B cell (primary cell): ENCODE results near the gene RSPH9. TPM values are rescaled to one million over a fixed set of nuclear protein-coding genes. Genes with fewer than 3 reads are reported as not detected.

ENCODE experiments used
- ATAC-seq: fragments of 200-7000 bp; cut with Tn5 transposase; one replicate; pipeline ENCODE4 v1.10.0; 2021; ENCODE audit warnings: low read depth, mild to moderate bottlenecking, moderate number of reproducible peaks, moderate library complexity
- CTCF ChIA-PET: fragments of 350-600 bp; sonication (Branson Sonifier 250); formaldehyde crosslinking; loops from one replicate; lab custom pipeline; 2021; ENCODE audit warnings: antibody characterized with exemption, inconsistent platforms; lab: Charles Lee
- POLR2A ChIA-PET: fragments of 350-600 bp; sonication (Branson Sonifier 250); formaldehyde crosslinking; loops from one replicate; lab custom pipeline; 2021; ENCODE audit warnings: antibody characterized with exemption; lab: Charles Lee
- DNase-seq: peaks from one replicate; pipeline ENCODE4 v3.0.0; 2013
- H2AFZ ChIP-seq: 2 replicates; pipeline ENCODE4 v1.6.1; 2012; ENCODE audit warnings: mild to moderate bottlenecking, low read depth, low read length; ENCODE audit not compliant: insufficient read depth, poor library complexity, severe bottlenecking
- H3K27ac ChIP-seq, 2 donors: 1 replicate in 1 of 2; 2 replicates in 1 of 2; pipeline ENCODE4 v1.5.1; 2012 to 2013; ENCODE audit warnings: low read length in 2 of 2, mild to moderate bottlenecking in 2 of 2, moderate library complexity in 1 of 2
- H3K27me3 ChIP-seq, 4 experiments: fragments of 200-600 bp in 1 of 4; sonication (generic) in 1 of 4; replicated peaks in 1 of 4; 1 replicate in 2 of 4; 2 replicates in 2 of 4; pipeline versions ENCODE4 v1.6.1 to v1.7.0; 2013 to 2016; ENCODE audit warnings: low read length in 3 of 4, mild to moderate bottlenecking in 2 of 4, mixed read lengths in 1 of 4, moderate library complexity in 1 of 4; ENCODE audit not compliant: insufficient read depth in 4 of 4, control insufficient read depth in 3 of 4; ENCODE audit errors: control extremely low read depth in 1 of 4
- H3K36me3 ChIP-seq, 2 experiments: replicated peaks in 1 of 2; 1 replicate in 1 of 2; 2 replicates in 1 of 2; pipeline versions ENCODE4 v1.6.1 to v1.7.1; 2013; ENCODE audit warnings: low read length in 1 of 2; ENCODE audit not compliant: insufficient read depth in 2 of 2, control insufficient read depth in 1 of 2; ENCODE audit errors: control extremely low read depth in 1 of 2, extremely low read depth in 1 of 2
- H3K4me1 ChIP-seq, 2 donors: fragments of 200-600 bp in 1 of 2; sonication (generic) in 1 of 2; 1 replicate in 1 of 2; 2 replicates in 1 of 2; pipeline versions ENCODE4 v1.5.1 to v1.6.1; 2013 to 2017; ENCODE audit warnings: low read length in 2 of 2; ENCODE audit not compliant: control insufficient read depth in 2 of 2, insufficient read depth in 2 of 2
- H3K4me2 ChIP-seq: replicated peaks from 2 replicates; pipeline ENCODE3; 2012; ENCODE audit warnings: mild to moderate bottlenecking, low read depth, low read length; ENCODE audit not compliant: poor library complexity, severe bottlenecking
- H3K4me3 ChIP-seq, 5 experiments: fragments of 200-600 bp in 1 of 5; sonication (generic) in 1 of 5; 1 replicate in 3 of 5; 2 replicates in 2 of 5; pipeline versions ENCODE4 v1.5.1 to v1.7.0; 2011 to 2016; ENCODE audit warnings: low read length in 4 of 5, mild to moderate bottlenecking in 4 of 5, low read depth in 2 of 5, control low read depth in 1 of 5, moderate library complexity in 1 of 5; ENCODE audit not compliant: insufficient read depth in 1 of 5; ENCODE audit errors: control extremely low read depth in 1 of 5, extremely low read depth in 1 of 5
- H3K79me2 ChIP-seq: fragments of 200-600 bp; sonication (generic); one replicate; pipeline ENCODE4 v1.6.0; 2016; ENCODE audit warnings: low read length; ENCODE audit not compliant: control insufficient read depth, insufficient read depth
- H3K9ac ChIP-seq: fragments of 200-600 bp; sonication (generic); 2 replicates; pipeline ENCODE4 v1.6.1; 2017; ENCODE audit warnings: mild to moderate bottlenecking, low read length, moderate library complexity
- H3K9me3 ChIP-seq, 3 donors: one replicate each; pipeline versions ENCODE4 v1.6.1 to v1.7.1; 2013; ENCODE audit warnings: low read length in 2 of 3; ENCODE audit not compliant: control insufficient read depth in 2 of 3, insufficient read depth in 1 of 3; ENCODE audit errors: control extremely low read depth in 1 of 3
- H4K20me1 ChIP-seq: 2 replicates; pipeline ENCODE4 v1.6.0; 2012; ENCODE audit warnings: mild to moderate bottlenecking, low read length; ENCODE audit not compliant: insufficient read depth, control insufficient read depth, poor library complexity, severe bottlenecking
- H3K27ac Mint-ChIP-seq: one replicate; pipeline ENCODE4 v1.8.0; 2021; ENCODE audit warnings: mixed read lengths
- H3K27me3 Mint-ChIP-seq: one replicate; pipeline ENCODE4 v1.8.0; 2021; ENCODE audit warnings: mixed read lengths
- H3K4me1 Mint-ChIP-seq: one replicate; pipeline ENCODE4 v1.8.0; 2021; ENCODE audit warnings: mixed read lengths
- H3K4me3 Mint-ChIP-seq: one replicate; pipeline ENCODE4 v1.8.0; 2021; ENCODE audit warnings: mixed read lengths
- H3K9me3 Mint-ChIP-seq: one replicate; pipeline ENCODE4 v1.8.0; 2022; ENCODE audit warnings: mixed read lengths; ENCODE audit not compliant: insufficient read depth
- EZH2 ChIP-seq: IDR thresholded peaks from 2 replicates; pipeline ENCODE4 v1.6.1; 2012; ENCODE audit warnings: borderline replicate concordance, low read depth, mild to moderate bottlenecking, moderate library complexity, low read length; ENCODE audit not compliant: insufficient read depth, poor library complexity, severe bottlenecking
- WGBS: methylation state at CpG from one replicate; pipeline ENCODE4 v1.1.5; 2013; ENCODE audit warnings: missing lambda C conversion rate; ENCODE audit not compliant: insufficient coverage; 5-methylcytosine and 5-hydroxymethylcytosine counted together
- intact Hi-C: fragments of 100-400 bp; cut with micrococcal nuclease; formaldehyde crosslinking; loops from one replicate; pipeline ENCODE4 v1.10.0; 2022
- polyA plus RNA-seq: library from polyadenylated mRNA; depleted of rRNA; stranded (reverse); fragments of >200 nt; gene quantifications from 2 replicates; pipeline ENCODE4 v1.2.3, GENCODE V29; 2012
- total RNA-seq, 2 donors: library from RNA; stranded (reverse); fragments of 120-200 nt in 1 of 2; gene quantifications; 1 replicate in 1 of 2; 2 replicates in 1 of 2; pipeline versions ENCODE4 v1.2.3 to v1.2.4, GENCODE V29; 2013 to 2022
- TF ChIP-seq, protein P1 (sequence below): fragments of 200-600 bp; IDR thresholded peaks from one replicate; pipeline ENCODE4 v1.8.0; 2022; ENCODE audit warnings: antibody characterized with exemption, mild to moderate bottlenecking

Gene RSPH9
- total and polyA plus RNA-seq, 2 donors (not counting 1 experiment from before 2014, with no cell fraction given), result 0.04 TPM; not detected in 1

GRCh38 chr6:43718387-43719105, 73.7 kb downstream of the RSPH9 start:
- H3K79me2 ChIP-seq, result no peaks in the 10 kb centered on the region
- Mint-ChIP-seq H3K4me1 (peaks cover 39% of the 10 kb centered on the region), H3K27me3 (peaks cover 6% of the 10 kb centered on the region), H3K27ac (no peak overlapping the region), H3K4me3 (no peak overlapping the region), H3K9me3 (no peaks in the 10 kb centered on the region)
- 96% methylated on average over 9 of the region's 13 CpGs for WGBS
- ChIA-PET POLR2A (interaction anchor here (1.1 kb wide), 1 partner anchor 30 kb away, joined by 3 read pairs; no protein-coding TSS in a partner anchor), CTCF (interaction anchor here (8.1 kb wide), 1 partner anchor 358 kb away, joined by 128 read pairs; no protein-coding TSS in a partner anchor)
- H3K9ac ChIP-seq, result no peak overlapping the region
- H3K4me1 ChIP-seq, result peaks cover 38 to 42% of the 10 kb centered on the region in 2 donors
- H2AFZ ChIP-seq, result no peak overlapping the region
- H3K4me3 ChIP-seq, result no peak overlapping the region
- H3K27ac ChIP-seq, result no peak overlapping the region
- ATAC-seq (no peak), DNase-seq (no peak)
- H3K36me3 ChIP-seq, result no peaks in the 10 kb centered on the region
- intact Hi-C loops, result no loop called here
- no peak overlapping the region for H3K4me2 ChIP-seq
- no peak for TF ChIP-seq EZH2
- TF ChIP-seq, protein P1, sequence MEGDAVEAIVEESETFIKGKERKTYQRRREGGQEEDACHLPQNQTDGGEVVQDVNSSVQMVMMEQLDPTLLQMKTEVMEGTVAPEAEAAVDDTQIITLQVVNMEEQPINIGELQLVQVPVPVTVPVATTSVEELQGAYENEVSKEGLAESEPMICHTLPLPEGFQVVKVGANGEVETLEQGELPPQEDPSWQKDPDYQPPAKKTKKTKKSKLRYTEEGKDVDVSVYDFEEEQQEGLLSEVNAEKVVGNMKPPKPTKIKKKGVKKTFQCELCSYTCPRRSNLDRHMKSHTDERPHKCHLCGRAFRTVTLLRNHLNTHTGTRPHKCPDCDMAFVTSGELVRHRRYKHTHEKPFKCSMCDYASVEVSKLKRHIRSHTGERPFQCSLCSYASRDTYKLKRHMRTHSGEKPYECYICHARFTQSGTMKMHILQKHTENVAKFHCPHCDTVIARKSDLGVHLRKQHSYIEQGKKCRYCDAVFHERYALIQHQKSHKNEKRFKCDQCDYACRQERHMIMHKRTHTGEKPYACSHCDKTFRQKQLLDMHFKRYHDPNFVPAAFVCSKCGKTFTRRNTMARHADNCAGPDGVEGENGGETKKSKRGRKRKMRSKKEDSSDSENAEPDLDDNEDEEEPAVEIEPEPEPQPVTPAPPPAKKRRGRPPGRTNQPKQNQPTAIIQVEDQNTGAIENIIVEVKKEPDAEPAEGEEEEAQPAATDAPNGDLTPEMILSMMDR, result no peak
- H4K20me1 ChIP-seq, result no peaks in the 10 kb centered on the region
- H3K27me3 ChIP-seq, result peaks cover 0 to 6% (median 2%) of the 10 kb centered on the region in 4 experiments
- peaks cover 0 to 14% (median 0%) of the 10 kb centered on the region in 3 donors for H3K9me3 ChIP-seq

GRCh38 chr6:43719511-43719910, 74.7 kb downstream of the RSPH9 start:
- no peaks in the 10 kb centered on the region for H3K9me3 Mint-ChIP-seq
- no peak overlapping the region for H3K27ac Mint-ChIP-seq
- peaks cover 9% of the 10 kb centered on the region for H3K27me3 Mint-ChIP-seq
- H3K4me3 Mint-ChIP-seq, result no peak overlapping the region
- DNase-seq (no peak), ATAC-seq (no peak)
- Histone ChIP-seq H4K20me1 (no peaks in the 10 kb centered on the region), H3K27me3 (peaks cover 0 to 6% (median 2%) of the 10 kb centered on the region in 4 experiments), H3K4me3 (no peak overlapping the region), H3K9ac (no peak overlapping the region), H3K9me3 (peaks cover 0 to 9% (median 0%) of the 10 kb centered on the region in 3 donors), H3K4me2 (no peak overlapping the region), H3K36me3 (no peaks in the 10 kb centered on the region), H3K4me1 (peaks cover 35 to 40% of the 10 kb centered on the region in 2 donors), H3K79me2 (no peaks in the 10 kb centered on the region), H3K27ac (no peak overlapping the region), H2AFZ (no peak overlapping the region)
- intact Hi-C loops, result no loop called here
- TF ChIP-seq EZH2, result no peak
- TF ChIP-seq, protein P1, result no peak
- H3K4me1 Mint-ChIP-seq, result peaks cover 39% of the 10 kb centered on the region
- CTCF ChIA-PET, result interaction anchor here (0.6 to 8.1 kb wide), 2 partner anchors 49 to 357 kb away, joined by 3 to 128 read pairs; no protein-coding TSS in a partner anchor
- POLR2A ChIA-PET, result interaction anchor here (1.1 kb wide), 1 partner anchor 31 kb away, joined by 3 read pairs; no protein-coding TSS in a partner anchor
- WGBS, result 100% methylated on average over 1 of the region's 7 CpGs
